ENCODE data around the gene CRMP1. TPM values are rescaled to one million over a fixed set of nuclear protein-coding genes. Genes with fewer than 3 reads are reported as not detected.

Gene CRMP1
- total RNA-seq, 4 donors from 2014 or later = 0.63 to 3.0 (median 0.81) TPM; not detected in 1

- Histone ChIP-seq H3K27me3 (no peaks in the 10 kb centered on the region), H3K4me3 (replicated peaks in 1 of 3) (no peak overlapping the region), H3K36me3 (peaks cover 0 to 6% of the 10 kb centered on the region in 2 donors), H3K27ac (no peak overlapping the region), H3K9me3 (no peaks in the 10 kb centered on the region), H3K4me1 (no peaks in the 10 kb centered on the region)
- WGBS, 2 donors = 96 to 98% methylated on average over 1 of the region's 1 CpG
- intact Hi-C loops (cut with DNase I) = no loop called here
- TF ChIP-seq CTCF (IDR thresholded peaks at IDR 0.05) = no peak
- no peak for TF ChIP-seq POLR2A (IDR thresholded peaks at IDR 0.05)
- DNase-seq = no peak
These were observed 116.4 kb downstream of the CRMP1 start for GRCh38 chr4:5776510-5776909.

- Histone ChIP-seq H3K27ac (no peak overlapping the region), H3K4me1 (no peaks in the 10 kb centered on the region), H3K36me3 (peaks cover 0 to 6% of the 10 kb centered on the region in 2 donors), H3K27me3 (no peaks in the 10 kb centered on the region), H3K4me3 (replicated peaks in 1 of 3) (no peak overlapping the region), H3K9me3 (no peaks in the 10 kb centered on the region)
- 83 to 87% methylated on average over 2 of the region's 2 CpGs for WGBS, 2 donors
- intact Hi-C loops (cut with DNase I) = no loop called here
- TF ChIP-seq POLR2A (IDR thresholded peaks at IDR 0.05) = no peak
- no peak for TF ChIP-seq CTCF (IDR thresholded peaks at IDR 0.05)
- no peak for DNase-seq
These were observed 118.4 kb downstream of the CRMP1 start for GRCh38 chr4:5774416-5775036.

DNA sequence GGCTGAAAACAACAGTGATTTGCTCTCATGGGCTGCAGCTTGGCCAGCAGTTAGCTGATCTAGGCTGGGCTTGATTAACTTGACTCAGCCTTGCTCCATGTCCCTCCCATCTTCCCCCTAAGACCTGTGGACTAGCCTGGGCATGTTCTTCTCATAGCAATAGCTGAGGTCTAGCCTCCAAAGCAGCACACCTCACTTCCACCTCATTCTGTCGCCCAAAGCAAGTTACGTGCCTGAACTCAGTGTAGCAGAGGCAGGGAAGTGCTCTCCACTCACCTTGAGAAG, 119.7 kb downstream of the CRMP1 start:
- TF ChIP-seq POLR2A (IDR thresholded peaks at IDR 0.05) (no peak), CTCF (IDR thresholded peaks at IDR 0.05) (no peak)
- DNase-seq = no peak

DNA sequence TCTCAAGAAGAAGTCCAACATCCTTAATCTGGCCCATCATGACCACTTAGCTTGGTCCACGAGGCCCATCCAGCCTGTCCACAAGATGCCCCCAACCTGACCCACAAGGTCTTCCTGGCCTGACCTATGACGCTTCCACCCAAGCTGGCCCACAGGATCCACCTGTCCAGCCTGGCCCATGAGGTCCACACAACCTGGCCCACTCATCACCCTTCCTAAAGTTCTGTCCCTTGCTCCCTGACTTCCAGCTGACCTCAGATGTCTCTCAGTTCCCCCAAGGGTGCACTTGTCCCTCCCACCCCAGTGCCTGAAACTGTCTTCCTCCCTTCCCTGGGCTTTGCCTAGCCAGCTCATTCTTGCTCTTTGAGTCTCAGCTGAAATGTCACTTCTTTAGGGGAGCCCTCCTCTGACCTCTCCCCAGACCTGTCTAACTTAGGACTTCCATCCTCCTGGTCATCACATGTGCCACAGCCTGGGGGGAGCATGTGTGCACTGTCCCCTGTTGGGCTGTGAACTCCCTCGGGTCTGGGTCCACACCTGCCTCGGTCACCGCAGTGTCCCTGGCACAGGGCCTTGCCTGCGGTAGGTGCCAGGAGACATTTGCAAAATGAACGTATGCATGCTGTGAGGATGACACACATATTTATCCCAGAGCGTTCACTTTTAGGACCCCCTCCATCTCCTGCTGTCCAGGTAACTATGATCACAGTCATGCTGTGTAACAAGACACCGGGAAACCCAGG, 120.2 kb downstream of the CRMP1 start:
- Histone ChIP-seq H3K9me3 (no peaks in the 10 kb centered on the region), H3K4me3 (replicated peaks in 1 of 3) (no peak overlapping the region), H3K27me3 (no peaks in the 10 kb centered on the region), H3K4me1 (no peaks in the 10 kb centered on the region), H3K36me3 (peaks cover 0 to 6% of the 10 kb centered on the region in 2 donors), H3K27ac (no peak overlapping the region)
- WGBS, 2 donors = 86 to 93% methylated on average over 9 of the region's 9 CpGs
- DNase-seq = no peak
- intact Hi-C loops (cut with DNase I) = no loop called here
- no peak for TF ChIP-seq CTCF (IDR thresholded peaks at IDR 0.05)
- no peak for TF ChIP-seq POLR2A (IDR thresholded peaks at IDR 0.05)

More for the DNA sequence above, 119.7 kb downstream of the CRMP1 start:
- Histone ChIP-seq H3K4me1 (no peaks in the 10 kb centered on the region), H3K36me3 (peaks cover 0 to 6% of the 10 kb centered on the region in 2 donors), H3K27me3 (no peaks in the 10 kb centered on the region), H3K27ac (no peak overlapping the region), H3K4me3 (replicated peaks in 1 of 3) (no peak overlapping the region), H3K9me3 (no peaks in the 10 kb centered on the region)
- intact Hi-C loops (cut with DNase I) = no loop called here
- WGBS, 2 donors = 85 to 92% methylated on average over 2 of the region's 2 CpGs

MicroRNA genes within 50 kb of the gene (microRNA counts, 767-probe panel; counts per million panel counts)
- microRNA hsa-miR-378d = 0 to 1,080 counts per million in 2 donors

Small RNAs within 50 kb of the gene (microRNA-seq; reads per million reads assigned to microRNA genes)
- not detected for gene MIR378D1

Small RNAs within 50 kb of the gene (small RNA-seq; reads per million reads assigned to genes)
- not detected for gene MIR378D1

Other genes starting within 250 kb of the CRMP1 start
- gene EVC2, start 184.5 kb downstream of the CRMP1 start, total RNA-seq = 10 to 100 TPM; 15.7 to 24.5 (median 17.2) TPM
- gene EVC, start 181.9 kb downstream of the CRMP1 start, total RNA-seq = 10 to 100 TPM; 21.4 to 43.6 (median 38.6) TPM
- gene C4orf50, start 125.3 kb upstream of the CRMP1 start, total RNA-seq = under 1 TPM in 3 of 4 donors, not detected in 1; 0.11 to 0.15 (median 0.13) TPM

All from thyroid gland (tissue), 4 donors.